ENCODE results near the gene FAM228B.
"Not testable (repeated sequence)": the region's sequence is repeated elsewhere in the genome, so short reads cannot be mapped to it uniquely, and the experiment has no call there.

Gene FAM228B

DNA sequence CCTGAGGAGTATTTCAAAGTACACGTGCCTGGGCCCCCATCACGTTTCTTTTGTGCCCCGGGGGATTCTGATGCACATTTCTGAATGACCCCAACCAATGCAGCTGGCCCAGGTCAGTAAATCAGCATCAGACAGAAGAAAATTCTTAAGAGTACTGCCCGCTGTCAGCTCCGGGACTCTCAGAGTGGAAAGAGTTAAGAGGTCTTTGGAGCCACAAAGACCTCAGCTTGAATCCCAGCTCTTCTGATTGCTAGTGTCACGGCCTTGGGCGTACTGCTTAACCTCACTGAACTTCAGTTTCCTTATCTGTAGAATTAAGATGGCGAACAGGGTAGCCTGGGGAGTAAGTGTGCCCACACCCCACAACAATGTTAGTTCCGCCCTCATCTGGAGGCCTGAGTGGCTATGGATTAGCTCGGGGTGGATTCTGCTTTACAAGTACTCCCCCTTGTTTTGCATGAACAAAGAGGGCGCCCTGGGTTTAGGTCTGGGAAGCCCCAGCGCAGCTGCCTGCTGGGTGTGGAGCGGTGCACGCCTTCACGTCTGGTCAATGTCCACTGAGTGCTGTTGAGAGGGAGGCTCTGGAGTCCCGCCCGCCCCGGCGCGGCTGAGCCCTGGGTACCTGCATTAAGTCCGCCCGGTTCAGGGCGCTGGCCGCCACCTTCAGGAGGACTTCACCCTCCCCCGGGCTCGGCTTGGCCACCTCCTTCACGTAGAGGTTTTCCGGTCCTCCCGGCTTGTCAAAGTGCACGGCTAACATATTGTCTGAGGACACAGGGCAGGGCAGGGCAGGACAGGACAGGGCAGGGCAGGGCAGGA lies 39.5 kb upstream of the FAM228B start:
- no peaks in the 10 kb centered on the region for H3K27me3 ChIP-seq (ENCODE audit: control insufficient read depth, insufficient read depth, low read length)
- H3K9me3 ChIP-seq (ENCODE audit: control insufficient read depth, insufficient read depth, low read length), result no peaks in the 10 kb centered on the region
- H3K36me3 ChIP-seq (ENCODE audit: control insufficient read depth, insufficient read depth, low read length), result peaks cover 4% of the 10 kb centered on the region; the same call in 1 of the 2 replicates
- peak overlapping the region; percentile 70; the same call in 1 of the 2 replicates for H3K4me3 ChIP-seq (ENCODE audit: low read length)
- no CpG with 5 or more reads among the region's 30 CpGs for WGBS (ENCODE audit: insufficient coverage, insufficient read length)
- H3K4me1 ChIP-seq (ENCODE audit: control insufficient read depth, insufficient read depth, low read length), result peaks cover 1% of the 10 kb centered on the region; the same call in 1 of the 2 replicates
- DNase-seq (ENCODE audit: low read depth, low spot score), result peak; percentile 61
- peak overlapping the region; percentile 15 for H3K27ac ChIP-seq (ENCODE audit: low read length)

DNA sequence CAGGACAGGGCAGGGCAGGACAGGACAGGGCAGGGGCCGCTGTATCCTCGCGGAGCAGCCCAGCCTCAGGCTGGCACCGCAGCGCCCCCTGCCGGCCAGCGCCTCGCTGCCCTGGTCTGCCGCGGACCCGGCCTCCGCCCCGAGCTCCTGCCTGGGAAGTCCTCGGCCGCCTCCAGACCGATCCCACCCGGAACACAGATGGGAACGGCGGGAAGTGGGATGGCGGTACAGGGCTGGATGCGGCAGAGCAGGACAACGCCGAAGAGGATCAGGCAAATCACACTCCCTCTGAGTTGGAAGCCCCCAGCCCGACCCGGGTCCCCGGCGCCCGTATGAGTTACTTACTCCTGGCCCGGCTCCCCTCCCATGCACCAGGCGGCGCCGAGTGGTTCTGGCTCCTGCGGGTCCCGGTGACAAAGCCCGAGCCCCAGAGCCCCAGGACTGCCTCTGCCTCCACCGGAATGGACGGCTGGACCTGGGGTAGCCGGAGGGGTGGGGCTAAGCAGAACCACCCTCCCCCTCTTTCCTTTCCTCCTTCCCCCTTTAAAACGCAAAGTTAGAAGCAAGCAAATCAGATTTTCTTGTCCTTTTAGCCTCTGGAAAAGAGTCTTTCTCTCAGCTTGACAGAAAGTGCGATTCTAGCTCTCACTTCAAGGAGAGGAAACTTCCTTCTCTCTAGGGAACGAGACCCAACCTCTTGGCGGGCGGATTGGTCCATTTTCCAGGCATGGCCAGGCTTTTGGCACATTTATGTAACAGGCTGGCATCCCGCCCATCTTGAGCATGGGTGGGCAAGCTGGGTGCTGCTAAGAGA lies 38.7 kb upstream of the FAM228B start, which contains the start of gene TP53I3:
Gene TP53I3 (minus strand): TSS at position 449 of the 814 bp plus-strand sequence. CDS start 508 bp downstream, outside the sequence.
- peak within 1 kb of the TSS; percentile 15 for H3K27ac ChIP-seq (ENCODE audit: low read length)
- no peaks in the 10 kb centered on the region for H3K27me3 ChIP-seq (ENCODE audit: control insufficient read depth, insufficient read depth, low read length)
- peaks cover 4% of the 10 kb centered on the region; the same call in 1 of the 2 replicates for H3K36me3 ChIP-seq (ENCODE audit: control insufficient read depth, insufficient read depth, low read length)
- H3K4me1 ChIP-seq (ENCODE audit: control insufficient read depth, insufficient read depth, low read length), result peaks cover 1% of the 10 kb centered on the region; the same call in 1 of the 2 replicates
- H3K9me3 ChIP-seq (ENCODE audit: control insufficient read depth, insufficient read depth, low read length), result no peaks in the 10 kb centered on the region
- DNase-seq (ENCODE audit: low read depth, low spot score), result peak; percentile 81
- peak within 1 kb of the TSS; percentile 70; the same call in 1 of the 2 replicates for H3K4me3 ChIP-seq (ENCODE audit: low read length)
- no CpG with 5 or more reads among the region's 44 CpGs for WGBS (ENCODE audit: insufficient coverage, insufficient read length)

GRCh38 chr2:24085200-24085489 lies 38.1 kb upstream of the FAM228B start:
- Histone ChIP-seq H3K4me1 (ENCODE audit: control insufficient read depth, insufficient read depth, low read length) (peaks cover 1% of the 10 kb centered on the region; the same call in 1 of the 2 replicates), H3K27me3 (ENCODE audit: control insufficient read depth, insufficient read depth, low read length) (no peaks in the 10 kb centered on the region), H3K9me3 (ENCODE audit: control insufficient read depth, insufficient read depth, low read length) (no peaks in the 10 kb centered on the region), H3K36me3 (ENCODE audit: control insufficient read depth, insufficient read depth, low read length) (peaks cover 4% of the 10 kb centered on the region; the same call in 1 of the 2 replicates), H3K4me3 (ENCODE audit: low read length) (peak overlapping the region; percentile 70; the same call in 1 of the 2 replicates), H3K27ac (ENCODE audit: low read length) (no peak overlapping the region)
- no peak for DNase-seq (ENCODE audit: low read depth, low spot score)
- WGBS (ENCODE audit: insufficient coverage, insufficient read length), result no CpG with 5 or more reads among the region's 11 CpGs

GRCh38 chr2:24086241-24086640 lies 37.0 kb upstream of the FAM228B start:
- H3K36me3 ChIP-seq (ENCODE audit: control insufficient read depth, insufficient read depth, low read length), result peaks cover 4% of the 10 kb centered on the region; the same call in 1 of the 2 replicates

DNA sequence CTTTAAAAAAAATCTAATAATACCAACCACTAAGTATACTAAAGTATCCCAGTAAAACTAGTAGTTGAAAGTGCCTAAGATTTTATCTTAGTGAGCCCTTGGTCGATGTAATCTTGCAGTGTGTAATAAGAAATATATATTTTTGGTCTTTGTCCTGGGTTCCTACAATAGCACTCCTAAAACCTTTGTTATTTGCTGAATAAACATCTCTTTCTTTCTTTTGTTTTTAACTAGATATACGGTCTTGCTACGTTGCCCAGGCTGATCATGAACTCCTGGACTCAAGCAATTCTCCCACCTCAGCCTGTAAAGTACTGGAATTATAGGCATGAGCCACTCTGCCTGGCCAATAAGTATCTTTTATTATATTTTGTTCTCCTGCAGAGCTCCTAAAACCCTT lies 36.2 kb upstream of the FAM228B start:
- no CpG with 5 or more reads among the region's 3 CpGs for WGBS (ENCODE audit: insufficient coverage, insufficient read length)
- H3K4me3 ChIP-seq (ENCODE audit: low read length), result no peak overlapping the region
- no peak for DNase-seq (ENCODE audit: low read depth, low spot score)
- H3K27ac ChIP-seq (ENCODE audit: low read length), result no peak overlapping the region
- no peaks in the 10 kb centered on the region for H3K27me3 ChIP-seq (ENCODE audit: control insufficient read depth, insufficient read depth, low read length)
- peaks cover 1% of the 10 kb centered on the region; the same call in 1 of the 2 replicates for H3K4me1 ChIP-seq (ENCODE audit: control insufficient read depth, insufficient read depth, low read length)
- H3K9me3 ChIP-seq (ENCODE audit: control insufficient read depth, insufficient read depth, low read length), result no peaks in the 10 kb centered on the region
- H3K36me3 ChIP-seq (ENCODE audit: control insufficient read depth, insufficient read depth, low read length), result peaks cover 4% of the 10 kb centered on the region; the same call in 1 of the 2 replicates

More at GRCh38 chr2:24086241-24086640, 37.0 kb upstream of the FAM228B start:
- H3K27ac ChIP-seq (ENCODE audit: low read length), result no peak overlapping the region
- H3K9me3 ChIP-seq (ENCODE audit: control insufficient read depth, insufficient read depth, low read length), result no peaks in the 10 kb centered on the region
- H3K4me1 ChIP-seq (ENCODE audit: control insufficient read depth, insufficient read depth, low read length), result peaks cover 1% of the 10 kb centered on the region; the same call in 1 of the 2 replicates
- no peak overlapping the region for H3K4me3 ChIP-seq (ENCODE audit: low read length)
- WGBS (ENCODE audit: insufficient coverage, insufficient read length), result no CpG with 5 or more reads among the region's 1 CpG
- H3K27me3 ChIP-seq (ENCODE audit: control insufficient read depth, insufficient read depth, low read length), result no peaks in the 10 kb centered on the region
- DNase-seq (ENCODE audit: low read depth, low spot score), result no peak

DNA sequence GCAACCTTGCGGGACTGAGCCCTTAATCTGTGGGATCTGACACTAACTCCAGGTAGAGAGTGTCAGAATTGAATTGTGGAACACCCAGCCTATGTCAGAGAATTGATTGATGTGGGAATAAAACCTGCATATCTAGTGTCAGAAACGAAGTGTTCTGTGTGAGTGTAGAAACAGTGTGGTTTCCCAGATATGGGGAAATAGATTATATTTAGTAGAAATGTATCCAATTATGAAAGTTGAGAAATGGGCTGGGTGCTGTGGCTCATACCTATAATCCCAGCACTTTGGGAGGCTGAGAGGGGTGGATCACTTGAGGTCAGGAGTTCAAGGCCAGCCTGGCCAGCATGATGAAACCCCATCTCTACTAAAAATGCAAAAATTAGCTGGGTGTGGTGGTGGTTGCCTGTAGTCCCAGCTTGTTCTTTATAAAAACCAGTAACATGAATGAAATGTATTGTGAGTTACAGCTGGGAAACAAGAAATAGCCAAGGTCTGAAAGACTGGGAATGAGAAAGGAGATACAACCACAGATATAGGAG lies 34.4 kb upstream of the FAM228B start:
- DNase-seq (ENCODE audit: low read depth, low spot score), result no peak
- WGBS (ENCODE audit: insufficient coverage, insufficient read length), result no CpG with 5 or more reads among the region's 2 CpGs
- H3K36me3 ChIP-seq (ENCODE audit: control insufficient read depth, insufficient read depth, low read length), result no peaks in the 10 kb centered on the region
- no peaks in the 10 kb centered on the region for H3K27me3 ChIP-seq (ENCODE audit: control insufficient read depth, insufficient read depth, low read length)
- no peak overlapping the region for H3K27ac ChIP-seq (ENCODE audit: low read length)
- no peaks in the 10 kb centered on the region for H3K9me3 ChIP-seq (ENCODE audit: control insufficient read depth, insufficient read depth, low read length)
- H3K4me3 ChIP-seq (ENCODE audit: low read length), result no peak overlapping the region
- no peaks in the 10 kb centered on the region; the same call in 1 of the 2 replicates for H3K4me1 ChIP-seq (ENCODE audit: control insufficient read depth, insufficient read depth, low read length)

- H3K27me3 ChIP-seq (ENCODE audit: control insufficient read depth, insufficient read depth, low read length); H3K27ac ChIP-seq (ENCODE audit: low read length); H3K4me1 ChIP-seq (ENCODE audit: control insufficient read depth, insufficient read depth, low read length); H3K36me3 ChIP-seq (ENCODE audit: control insufficient read depth, insufficient read depth, low read length); H3K9me3 ChIP-seq (ENCODE audit: control insufficient read depth, insufficient read depth, low read length); DNase-seq (ENCODE audit: low read depth, low spot score); H3K4me3 ChIP-seq (ENCODE audit: low read length): not testable (repeated sequence)
- no CpG with 5 or more reads among the region's 5 CpGs for WGBS (ENCODE audit: insufficient coverage, insufficient read length)
Measured at GRCh38 chr2:24093270-24093669, 30.0 kb upstream of the FAM228B start.

DNA sequence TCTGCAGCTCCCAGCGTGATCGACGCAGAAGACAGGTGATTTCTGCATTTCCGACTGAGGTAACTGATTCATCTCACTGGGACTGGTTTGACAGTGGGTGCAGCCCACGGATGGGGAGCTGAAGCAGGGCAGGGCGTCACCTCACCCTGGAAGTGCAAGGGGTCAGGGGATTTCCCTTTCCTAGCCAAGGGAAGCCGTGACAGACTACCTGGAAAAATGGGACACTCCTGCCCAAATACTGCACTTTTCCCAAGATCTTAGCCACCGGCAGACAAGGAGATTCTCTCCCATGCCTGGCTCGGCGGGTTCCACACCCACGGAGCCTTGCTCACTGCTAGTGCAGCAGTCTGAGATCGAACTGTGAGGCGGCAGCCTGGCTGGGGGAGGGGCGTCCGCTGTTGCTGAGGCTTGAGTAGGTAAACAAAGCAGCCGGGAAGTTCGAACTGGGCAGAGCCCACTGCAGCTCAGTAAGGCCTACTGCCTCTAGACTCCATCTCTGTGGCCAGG lies 28.0 kb upstream of the FAM228B start:
- not testable (repeated sequence) for H3K4me3 ChIP-seq (ENCODE audit: low read length); H3K4me1 ChIP-seq (ENCODE audit: control insufficient read depth, insufficient read depth, low read length); H3K9me3 ChIP-seq (ENCODE audit: control insufficient read depth, insufficient read depth, low read length); DNase-seq (ENCODE audit: low read depth, low spot score); H3K27me3 ChIP-seq (ENCODE audit: control insufficient read depth, insufficient read depth, low read length); H3K27ac ChIP-seq (ENCODE audit: low read length); H3K36me3 ChIP-seq (ENCODE audit: control insufficient read depth, insufficient read depth, low read length)
- no CpG with 5 or more reads among the region's 17 CpGs for WGBS (ENCODE audit: insufficient coverage, insufficient read length)

GRCh38 chr2:24100732-24101131 lies 22.5 kb upstream of the FAM228B start:
- not testable (repeated sequence) for DNase-seq (ENCODE audit: low read depth, low spot score)
- no CpG with 5 or more reads among the region's 2 CpGs for WGBS (ENCODE audit: insufficient coverage, insufficient read length)

GRCh38 chr2:24101992-24102391 lies 21.3 kb upstream of the FAM228B start:
- Histone ChIP-seq H3K4me1 (ENCODE audit: control insufficient read depth, insufficient read depth, low read length) (no peaks in the 10 kb centered on the region), H3K27ac (ENCODE audit: low read length) (no peak overlapping the region), H3K9me3 (ENCODE audit: control insufficient read depth, insufficient read depth, low read length) (no peaks in the 10 kb centered on the region), H3K4me3 (ENCODE audit: low read length) (no peak overlapping the region), H3K36me3 (ENCODE audit: control insufficient read depth, insufficient read depth, low read length) (no peaks in the 10 kb centered on the region), H3K27me3 (ENCODE audit: control insufficient read depth, insufficient read depth, low read length) (no peaks in the 10 kb centered on the region)
- no peak for DNase-seq (ENCODE audit: low read depth, low spot score)
- no CpG with 5 or more reads among the region's 2 CpGs for WGBS (ENCODE audit: insufficient coverage, insufficient read length)

More at GRCh38 chr2:24100732-24101131, 22.5 kb upstream of the FAM228B start:
- not testable (repeated sequence) for H3K36me3 ChIP-seq (ENCODE audit: control insufficient read depth, insufficient read depth, low read length); H3K4me3 ChIP-seq (ENCODE audit: low read length); H3K27me3 ChIP-seq (ENCODE audit: control insufficient read depth, insufficient read depth, low read length); H3K9me3 ChIP-seq (ENCODE audit: control insufficient read depth, insufficient read depth, low read length); H3K4me1 ChIP-seq (ENCODE audit: control insufficient read depth, insufficient read depth, low read length); H3K27ac ChIP-seq (ENCODE audit: low read length)

Data from iPS DF 6.9 (cell line).